ENCODE results near the gene VAC14.

The VAC14 gene

GRCh38 chr16:70801611-70802010 is 653 bp upstream of the VAC14 start:
- Histone ChIP-seq H3K27ac (replicated peaks) (no peak overlapping the region), H3K27me3 (ENCODE audit: insufficient read depth, poor library complexity, severe bottlenecking) (no peaks in the 10 kb centered on the region), H3K4me3 (replicated peaks; ENCODE audit: insufficient read depth, low read length) (no peak overlapping the region; the same call in 1 of the 2 replicates)
- TF ChIP-seq CTCF (IDR thresholded peaks at IDR 0.05; ENCODE audit: insufficient read depth, low read length) (no peak), POLR2AphosphoS5 (IDR thresholded peaks at IDR 0.05; ENCODE audit: low read depth) (no peak), SPI1 (IDR thresholded peaks at IDR 0.05; ENCODE audit: borderline replicate concordance, low read depth) (no peak), GABPA (IDR thresholded peaks at IDR 0.05; ENCODE audit: low read depth) (no peak), REST (IDR thresholded peaks at IDR 0.05; ENCODE audit: insufficient replicate concordance, low read depth) (no peak)
- DNase-seq (ENCODE audit: low read depth in 1 of 2, low spot score in 1 of 2), result no peak

GRCh38 chr16:70800311-70800710 is 647 bp downstream of the VAC14 start:
- peak overlapping the region; percentile 95 for H3K4me3 ChIP-seq (replicated peaks; ENCODE audit: insufficient read depth, low read length)
- peak overlapping the region; percentile 85 for H3K27ac ChIP-seq (replicated peaks)
- peak in 1 of 2 experiments; percentile 31 for DNase-seq (ENCODE audit: low read depth in 1 of 2, low spot score in 1 of 2)

GRCh38 chr16:70796301-70796700 is 4.7 kb downstream of the VAC14 start:
- TF ChIP-seq REST (IDR thresholded peaks at IDR 0.05; ENCODE audit: insufficient replicate concordance, low read depth), result no peak
- TF ChIP-seq SPI1 (IDR thresholded peaks at IDR 0.05; ENCODE audit: borderline replicate concordance, low read depth), result no peak
- no peak for TF ChIP-seq POLR2AphosphoS5 (IDR thresholded peaks at IDR 0.05; ENCODE audit: low read depth)
- TF ChIP-seq GABPA (IDR thresholded peaks at IDR 0.05; ENCODE audit: low read depth), result no peak
- TF ChIP-seq CTCF (IDR thresholded peaks at IDR 0.05; ENCODE audit: insufficient read depth, low read length), result no peak
- DNase-seq (ENCODE audit: low read depth in 1 of 2, low spot score in 1 of 2), result no peak
- Histone ChIP-seq H3K4me3 (replicated peaks; ENCODE audit: insufficient read depth, low read length) (no peak overlapping the region), H3K27me3 (ENCODE audit: insufficient read depth, poor library complexity, severe bottlenecking) (no peaks in the 10 kb centered on the region), H3K27ac (replicated peaks) (no peak overlapping the region)

More at GRCh38 chr16:70800311-70800710, 647 bp downstream of the VAC14 start:
- TF ChIP-seq SPI1 (IDR thresholded peaks at IDR 0.05; ENCODE audit: borderline replicate concordance, low read depth) (no peak), CTCF (IDR thresholded peaks at IDR 0.05; ENCODE audit: insufficient read depth, low read length) (no peak), POLR2AphosphoS5 (IDR thresholded peaks at IDR 0.05; ENCODE audit: low read depth) (no peak), GABPA (IDR thresholded peaks at IDR 0.05; ENCODE audit: low read depth) (no peak), REST (IDR thresholded peaks at IDR 0.05; ENCODE audit: insufficient replicate concordance, low read depth) (no peak)
- H3K27me3 ChIP-seq (ENCODE audit: insufficient read depth, poor library complexity, severe bottlenecking), result no peaks in the 10 kb centered on the region
